Measurements from ENCODE around the gene RPS6KA3.
"Not testable (repeated sequence)": the region's sequence is repeated elsewhere in the genome, so short reads cannot be mapped to it uniquely, and the experiment has no call there.

The RPS6KA3 gene

GRCh38 chrX:20143561-20143960, 123.1 kb downstream of the RPS6KA3 start:
- DNase-seq (ENCODE audit: low read depth in 2 of 2): no peak

DNA sequence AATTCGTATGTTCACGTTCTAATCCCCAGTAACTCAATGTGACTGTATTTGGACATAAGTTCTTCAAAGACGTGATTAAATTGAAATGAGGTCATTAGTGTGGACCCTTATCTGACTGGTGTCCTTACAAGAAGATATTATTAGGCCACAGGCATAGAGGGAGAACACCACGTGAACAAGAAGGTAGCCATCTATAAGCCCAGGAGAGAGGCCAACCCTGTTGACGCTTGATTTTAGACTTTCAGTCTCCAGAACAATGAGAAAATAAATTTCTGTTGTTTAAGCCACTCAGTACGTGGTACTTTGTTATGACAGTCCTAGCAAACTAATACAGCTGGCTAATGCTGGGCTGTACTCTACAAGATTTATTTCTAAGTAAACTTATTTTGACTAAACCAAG, 123.6 kb downstream of the RPS6KA3 start:
- DNase-seq (ENCODE audit: low read depth in 2 of 2): no peak

- peak; percentile 86 to 90 for DNase-seq (ENCODE audit: low read depth in 2 of 2)
Observed at GRCh38 chrX:20141281-20142220, 125.2 kb downstream of the RPS6KA3 start, which contains the start of gene EIF1AX. Gene EIF1AX, minus strand, starts transcription at chrX:20141838. Its CDS starts 198 bp downstream, at chrX:20141640.

- no peak for DNase-seq (ENCODE audit: low read depth in 2 of 2)
Observed at GRCh38 chrX:20140420-20140819, 126.3 kb downstream of the RPS6KA3 start.

- DNase-seq (ENCODE audit: low read depth in 2 of 2): no peak
Observed at GRCh38 chrX:20139966-20140365, 126.7 kb downstream of the RPS6KA3 start.

- no peak for DNase-seq (ENCODE audit: low read depth in 2 of 2)
Observed at GRCh38 chrX:20135944-20136343, 130.8 kb downstream of the RPS6KA3 start.

GRCh38 chrX:20132666-20133065, 134.0 kb downstream of the RPS6KA3 start:
- DNase-seq (ENCODE audit: low read depth in 2 of 2): no peak

GRCh38 chrX:20130357-20130756, 136.4 kb downstream of the RPS6KA3 start:
- DNase-seq (ENCODE audit: low read depth in 2 of 2): no peak

GRCh38 chrX:20129547-20129946, 137.2 kb downstream of the RPS6KA3 start:
- DNase-seq (ENCODE audit: low read depth in 2 of 2): no peak

DNA sequence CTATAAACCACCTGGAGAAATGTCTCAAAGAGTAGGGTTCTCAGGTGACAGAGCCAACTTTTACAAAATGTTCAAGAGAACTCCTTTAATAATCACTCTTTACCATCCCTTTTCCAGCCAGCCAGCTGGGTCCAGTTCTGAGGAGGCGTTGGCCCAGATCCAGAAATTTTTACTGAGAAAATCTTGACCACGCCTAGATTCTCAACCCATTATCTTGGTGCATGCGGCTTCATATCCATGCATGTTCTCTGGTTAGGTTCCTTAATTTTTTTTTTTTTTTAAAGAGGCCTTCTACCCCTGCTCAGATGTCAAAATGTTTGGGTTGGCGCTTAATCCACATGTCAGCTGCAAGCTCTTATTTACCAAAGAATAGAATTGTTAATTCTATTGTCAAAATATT, 138.0 kb downstream of the RPS6KA3 start:
- DNase-seq (ENCODE audit: low read depth in 2 of 2): no peak

DNA sequence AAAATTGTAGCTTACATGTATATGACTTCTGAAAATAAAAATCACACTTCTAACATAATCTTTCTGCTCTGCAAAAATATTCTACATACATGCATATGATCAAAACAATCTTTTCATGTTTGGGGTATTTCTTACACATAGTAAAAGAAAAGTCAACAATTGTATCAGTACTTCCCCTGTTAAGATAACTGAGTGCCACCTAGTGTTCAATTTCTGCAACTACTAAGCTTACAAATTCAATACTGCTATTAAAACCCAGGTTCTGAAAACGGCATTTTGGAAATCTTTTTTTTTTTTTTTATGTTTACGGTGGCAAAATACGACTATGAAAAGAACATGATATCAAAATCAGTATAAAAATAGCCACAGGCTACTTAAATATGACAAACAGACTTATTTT, 139.3 kb downstream of the RPS6KA3 start:
- DNase-seq (ENCODE audit: low read depth in 2 of 2): not testable (repeated sequence)

- DNase-seq (ENCODE audit: low read depth in 2 of 2): not testable (repeated sequence)
Observed at GRCh38 chrX:20126833-20127232, 139.9 kb downstream of the RPS6KA3 start.

DNA sequence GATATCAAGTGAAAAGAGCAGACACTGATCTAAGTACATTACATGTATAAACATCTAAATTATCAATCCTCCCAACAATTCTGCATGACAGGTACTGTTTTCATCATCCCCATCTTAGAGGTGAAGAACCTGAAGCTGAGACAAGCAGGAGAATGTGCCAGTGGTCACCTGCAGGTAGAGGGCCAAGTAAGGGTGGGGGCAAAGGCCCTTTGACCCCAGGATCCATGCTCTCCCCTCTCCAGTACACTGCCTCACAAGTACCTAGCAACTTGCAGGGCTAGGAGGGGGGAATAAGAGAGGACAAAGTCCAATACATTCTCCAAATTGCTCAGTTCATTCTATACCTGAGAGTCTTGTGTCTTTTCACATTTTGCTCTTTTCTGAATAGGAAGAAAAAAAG, 141.7 kb downstream of the RPS6KA3 start:
- no peak for DNase-seq (ENCODE audit: low read depth in 2 of 2)

DNA sequence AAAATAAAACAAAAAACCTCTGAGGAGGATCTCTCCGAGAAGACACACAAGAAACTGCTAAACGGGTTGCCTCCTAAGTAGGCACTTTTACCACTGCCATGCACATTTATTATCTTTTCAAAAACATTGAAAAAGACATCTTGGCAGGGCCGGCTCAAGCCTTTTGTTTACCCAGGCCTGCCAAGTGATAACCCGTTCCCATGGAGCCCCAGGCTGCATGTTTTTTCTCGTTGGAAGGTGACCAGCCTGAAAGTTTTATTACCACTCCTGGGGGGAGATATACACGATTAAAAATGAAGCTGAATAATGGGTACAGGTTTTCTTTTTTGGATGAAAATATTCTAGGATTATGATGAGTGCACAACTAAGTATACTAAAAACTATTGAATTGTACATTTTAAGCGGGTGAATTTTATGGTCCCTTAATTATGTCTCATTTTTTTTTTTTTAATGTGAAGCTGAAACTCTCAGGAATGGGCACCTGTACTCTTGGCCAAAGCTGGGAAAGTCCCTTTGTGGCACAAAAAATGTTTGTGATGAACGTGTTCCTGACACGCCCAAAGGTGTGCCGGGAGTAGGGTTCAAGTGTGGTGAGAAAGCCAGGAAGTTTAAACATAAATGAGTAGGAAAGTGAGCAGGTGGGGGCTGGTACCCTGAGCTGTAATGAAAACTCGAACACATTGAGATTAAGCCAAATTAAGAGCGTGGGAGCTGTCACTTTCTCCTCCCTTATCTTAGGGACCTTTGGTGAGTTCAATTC, 148.5 kb downstream of the RPS6KA3 start:
- DNase-seq (ENCODE audit: low read depth in 2 of 2): no peak

DNA sequence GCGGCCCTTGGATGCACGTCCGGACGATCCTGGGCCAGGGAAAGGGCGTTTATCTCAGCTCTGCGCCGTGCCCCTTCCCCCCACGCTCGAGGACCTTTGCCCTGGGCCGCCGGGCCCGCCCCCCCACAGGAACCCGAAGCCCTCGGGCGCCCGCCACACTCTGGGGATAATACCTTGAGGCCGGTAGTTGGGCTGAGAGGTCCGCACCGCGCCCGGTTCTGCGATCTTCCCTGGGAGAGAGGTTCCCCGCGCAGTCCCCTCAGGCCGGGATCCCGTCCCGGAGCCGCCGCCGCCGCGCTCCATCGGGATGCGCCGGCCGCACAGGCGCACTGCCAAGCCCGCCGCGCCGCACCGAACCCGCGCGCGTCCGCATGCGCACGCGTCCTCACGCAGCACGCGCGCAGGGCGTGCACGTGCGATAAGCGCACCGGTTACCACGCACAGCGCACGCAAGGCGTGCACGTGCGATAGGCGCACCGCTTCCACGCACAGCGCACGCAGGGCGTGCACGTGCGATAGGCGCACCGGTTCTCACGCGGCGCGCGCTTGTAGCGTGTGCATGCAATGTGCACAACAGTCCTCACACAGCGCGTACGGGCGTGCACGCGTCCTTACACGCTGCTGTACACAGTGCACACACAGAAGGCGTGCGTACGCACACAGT, 150.0 kb downstream of the RPS6KA3 start, which contains the start of gene MAP7D2:
Gene MAP7D2 (minus strand): TSS at position 331 of the 664 bp plus-strand sequence. CDS start 28 bp downstream, at position 303.
- no peak for DNase-seq (ENCODE audit: low read depth in 2 of 2)

DNA sequence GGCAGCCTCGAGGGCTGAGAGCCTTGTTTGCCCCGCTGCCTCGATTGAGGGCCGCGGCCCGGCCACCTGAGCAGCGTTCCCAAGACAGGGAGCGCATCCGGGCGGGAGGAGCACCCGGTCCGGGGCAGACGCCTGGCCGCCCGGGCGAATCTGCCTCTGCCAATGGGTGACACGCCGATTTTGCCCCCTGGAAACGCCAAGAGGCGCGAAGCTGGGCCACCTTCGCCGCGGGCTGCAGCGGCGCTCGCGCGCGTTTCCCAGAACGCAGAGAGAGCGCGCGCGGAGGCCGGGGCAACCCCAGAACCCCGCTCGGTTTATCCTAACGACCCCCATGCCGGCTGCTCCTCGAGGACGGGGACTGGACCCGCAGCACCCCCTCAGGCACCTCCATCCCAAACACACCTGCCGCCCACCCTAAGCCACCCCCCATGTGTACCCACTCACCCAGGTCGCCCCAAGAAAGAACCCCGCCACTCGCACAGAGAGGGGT, 150.6 kb downstream of the RPS6KA3 start:
- DNase-seq (ENCODE audit: low read depth in 2 of 2): no peak

DNA sequence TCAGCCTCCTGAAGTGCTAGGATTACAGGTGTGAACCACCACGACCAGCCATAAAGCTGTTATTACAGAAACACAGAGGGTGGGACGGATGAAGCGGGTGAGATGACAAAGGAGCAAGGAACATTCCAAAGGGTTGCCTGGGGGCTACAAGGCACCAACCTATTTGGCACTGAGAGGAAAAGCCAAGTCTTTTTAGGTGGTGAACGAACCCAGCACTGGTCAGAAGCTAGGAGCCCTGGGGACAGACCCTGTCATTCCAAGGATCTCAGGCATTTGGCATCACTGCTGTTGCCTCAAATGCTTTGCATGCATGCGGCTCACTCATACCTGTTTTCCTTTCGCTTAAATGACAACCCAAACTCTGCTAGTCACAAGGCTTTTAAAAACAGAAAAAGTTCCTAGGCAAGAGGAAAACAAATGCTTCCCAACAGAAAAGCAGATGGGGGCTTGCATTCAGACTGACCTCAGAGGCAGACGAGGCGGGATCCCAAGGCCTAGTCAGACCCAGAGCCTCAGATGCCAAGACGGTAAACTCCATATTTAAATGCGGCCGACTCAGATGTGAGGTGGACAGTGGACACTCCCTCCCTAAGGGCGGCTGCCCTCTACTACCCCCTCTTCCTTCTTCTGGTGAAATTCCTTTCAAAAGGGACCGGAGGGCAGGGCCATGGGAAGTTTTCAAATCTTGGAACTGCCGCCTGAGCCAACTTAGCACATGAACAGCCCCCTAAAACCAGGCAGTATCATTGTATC, 154.5 kb downstream of the RPS6KA3 start:
- DNase-seq (ENCODE audit: low read depth in 2 of 2): no peak

DNA sequence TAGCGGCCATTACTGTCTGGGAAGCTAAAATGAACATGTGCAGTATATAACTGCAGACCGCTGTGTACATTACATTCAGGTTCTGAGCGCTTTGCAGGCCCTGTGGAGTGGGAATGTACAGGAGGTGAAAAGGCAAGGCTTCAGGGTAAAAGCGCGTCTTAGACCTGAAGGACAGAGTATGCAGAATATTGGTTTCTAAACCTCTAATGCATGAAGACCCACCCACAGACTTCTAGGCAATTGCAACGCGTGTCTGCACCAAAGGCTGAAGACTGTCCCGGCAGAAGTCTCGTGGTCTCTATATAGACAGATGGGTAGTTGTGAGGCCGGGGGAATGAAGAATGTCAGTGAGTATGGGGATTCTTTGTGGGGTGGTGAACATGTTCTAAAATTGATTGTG, 155.4 kb downstream of the RPS6KA3 start:
- DNase-seq (ENCODE audit: low read depth in 2 of 2): no peak

DNA sequence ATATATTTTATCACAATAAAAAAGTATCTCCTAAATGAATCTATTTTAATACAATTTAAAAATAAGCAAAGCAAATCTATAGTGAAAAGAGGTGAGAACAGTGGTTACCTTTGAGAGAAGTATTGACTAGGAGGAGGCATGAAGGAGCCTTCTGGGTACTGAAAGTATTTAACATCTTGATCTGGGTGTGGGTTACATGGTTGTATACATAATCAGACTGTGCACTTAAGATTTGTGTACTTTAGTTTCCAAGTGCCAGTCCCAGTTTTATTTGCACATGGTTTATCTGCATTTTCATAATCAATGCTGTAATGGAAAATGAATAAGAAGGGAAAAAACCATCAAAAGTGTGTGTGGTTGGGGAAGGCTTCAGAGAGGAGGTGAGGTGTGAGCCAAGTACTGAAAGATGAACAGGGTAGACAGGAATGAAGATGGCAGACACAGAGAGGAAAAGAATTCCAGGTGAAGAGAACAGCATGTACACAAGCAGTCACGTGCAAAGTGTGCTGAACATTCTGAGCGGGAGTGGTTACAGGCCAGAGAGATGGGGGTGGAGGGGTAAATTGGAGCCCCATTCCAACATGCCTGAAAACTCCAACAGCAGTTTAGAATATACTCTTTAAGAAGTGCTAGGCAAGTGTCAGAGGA, 164.7 kb downstream of the RPS6KA3 start:
- no peak for DNase-seq (ENCODE audit: low read depth in 2 of 2)

Data from stimulated activated CD4-positive, alpha-beta T cell treated with anti-CD3 and anti-CD28 coated beads, Interleukin-4, amount 100 ng/mL, for 48 hours (primary cell).